K562 (cell line): ENCODE data around the gene RPL15. TPM values are rescaled to one million over a fixed set of nuclear protein-coding genes. Genes with fewer than 3 reads are reported as not detected.
"Not testable (repeated sequence)": the region's sequence is repeated elsewhere in the genome, so short reads cannot be mapped to it uniquely, and the experiment has no call there.

Experiments
- ATAC-seq: fragments of 200-7000 bp; cut with Tn5 transposase; 3 replicates; pipeline ENCODE4 v1.9.1; 2020; ENCODE audit warnings: moderate library complexity
- BruUV-seq: library from RNA; stranded (reverse); fragments of 400-500 nt; replicated peaks from 2 replicates; lab custom pipeline; 2021; lab: Mats Ljungman, UMichigan
- CTCF ChIA-PET: fragments of 300-600 bp; formaldehyde crosslinking; extraction: SDS; loops from one replicate; lab custom pipeline; 2021; ENCODE audit warnings: low intra/inter-chr PET ratio; lab: Yijun Ruan, JAX
- POLR2A ChIA-PET: fragments of 300-600, 350-650 bp; sonication (Branson Sonifier 250); formaldehyde crosslinking; extraction: SDS; loops from one replicate; lab custom pipeline; 2021; ENCODE audit warnings: antibody characterized with exemption, inconsistent platforms; lab: Yijun Ruan, JAX
- DNase-seq, 4 experiments: peaks; one replicate each; pipeline versions ENCODE4 v3.0.0 to v3.0.0-alpha.2; 2011 to 2018; ENCODE audit warnings: low spot score in 3 of 4, mixed read lengths in 3 of 4; ENCODE audit errors: extremely low read depth in 1 of 4
- FAIRE-seq: peaks from 2 replicates; lab custom pipeline; 2011; peaks lifted over from hg19 to GRCh38; lab: Jason Lieb, UNC
- H2AFZ ChIP-seq: 2 replicates; pipeline ENCODE4 v1.6.0; 2011; ENCODE audit warnings: low read depth, low read length, control low read depth, inconsistent platforms
- H3K27ac ChIP-seq: fragments of 200-600 bp; 3 replicates; pipeline ENCODE4 v1.8.0; 2011; ENCODE audit warnings: low read depth, mild to moderate bottlenecking, control low read depth, inconsistent platforms, low read length, moderate library complexity, mixed read lengths; ENCODE audit errors: extremely low read depth
- H3K27me3 ChIP-seq, 2 experiments: fragments of 300-600 bp in 1 of 2; 2 replicates in 1 of 2; 3 replicates in 1 of 2; pipeline versions ENCODE4 v1.6.0 to v1.8.0; 2011; ENCODE audit warnings: inconsistent platforms in 2 of 2, low read length in 2 of 2, mild to moderate bottlenecking in 1 of 2, mixed read lengths in 1 of 2, moderate library complexity in 1 of 2; ENCODE audit not compliant: control insufficient read depth in 2 of 2, insufficient read depth in 2 of 2
- H3K36me3 ChIP-seq: fragments of 300-600 bp; 3 replicates; pipeline ENCODE4 v1.8.0; 2011; ENCODE audit warnings: mild to moderate bottlenecking, low read length, inconsistent platforms; ENCODE audit not compliant: control insufficient read depth, insufficient read depth
- H3K4me1 ChIP-seq, 2 experiments: fragments of 200-600 bp in 1 of 2; replicated peaks in 1 of 2; 2 replicates in 1 of 2; 3 replicates in 1 of 2; pipeline versions ENCODE4 v1.5.1 to v1.8.0; 2011; ENCODE audit warnings: inconsistent platforms in 2 of 2, low read length in 2 of 2, mild to moderate bottlenecking in 1 of 2, mixed read lengths in 1 of 2, moderate library complexity in 1 of 2; ENCODE audit not compliant: control insufficient read depth in 2 of 2, insufficient read depth in 2 of 2
- H3K4me2 ChIP-seq: 2 replicates; pipeline ENCODE4 v1.6.1; 2011; ENCODE audit warnings: low read length, control low read depth, inconsistent platforms, mixed read lengths; ENCODE audit not compliant: insufficient read depth
- H3K4me3 ChIP-seq: fragments of 200-600 bp; sonication (generic), shearing (Covaris generic); 2 replicates; pipeline ENCODE4 v1.5.1; 2016; ENCODE audit warnings: control low read depth, inconsistent platforms
- H3K79me2 ChIP-seq: fragments of 200-600 bp; 3 replicates; pipeline ENCODE4 v1.8.0; 2011; ENCODE audit warnings: low read length, inconsistent platforms; ENCODE audit not compliant: control insufficient read depth, insufficient read depth
- H3K9ac ChIP-seq, 2 experiments: 2 replicates each; pipeline versions ENCODE4 v1.6.0 to v1.6.1; 2011; ENCODE audit warnings: low read depth in 2 of 2, low read length in 2 of 2, control low read depth in 1 of 2, inconsistent platforms in 1 of 2, mild to moderate bottlenecking in 1 of 2, mixed read lengths in 1 of 2; ENCODE audit not compliant: insufficient read depth in 1 of 2
- H3K9me1 ChIP-seq: one replicate; pipeline ENCODE4 v1.6.0; 2011; ENCODE audit warnings: inconsistent platforms, mild to moderate bottlenecking, low read length, moderate library complexity; ENCODE audit not compliant: control insufficient read depth, insufficient read depth
- H3K9me3 ChIP-seq: replicated peaks from 2 replicates; pipeline ENCODE4 v1.5.1; 2011; ENCODE audit warnings: low read depth, low read length, inconsistent platforms; ENCODE audit not compliant: control insufficient read depth, insufficient read depth
- H4K20me1 ChIP-seq: replicated peaks from 2 replicates; pipeline ENCODE4 v1.6.1; 2011; ENCODE audit warnings: low read length, inconsistent platforms, mixed read lengths; ENCODE audit not compliant: control insufficient read depth, insufficient read depth
- ARID4B ChIP-seq: sonication (generic); formaldehyde crosslinking; IDR thresholded peaks from 2 replicates; pipeline ENCODE4 v1.8.0; 2022; ENCODE audit warnings: mild to moderate bottlenecking, missing genetic modification reagents
- CEBPG ChIP-seq, 3 experiments: fragments of 200-800 bp in 1 of 3; sonication (Bioruptor generic) in 1 of 3; sonication (generic) in 1 of 3; formaldehyde crosslinking in 1 of 3; IDR thresholded peaks in 2 of 3; conservative IDR thresholded peaks in 1 of 3; 2 replicates each; pipeline versions ENCODE4 v1.6.1 to v1.8.0; 2016 to 2022; ENCODE audit warnings: missing compliant biosample characterization in 2 of 3, missing genetic modification characterization in 2 of 3, mild to moderate bottlenecking in 1 of 3, missing genetic modification reagents in 1 of 3
- CHD1 ChIP-seq: fragments of 200-600 bp; sonication (generic); IDR thresholded peaks from one replicate; pipeline ENCODE4 v1.6.1; 2012; ENCODE audit warnings: mild to moderate bottlenecking, moderate library complexity, low read length, inconsistent platforms
- CHD2 ChIP-seq: IDR thresholded peaks from 2 replicates; pipeline ENCODE4 v1.6.1; 2011; ENCODE audit warnings: low read depth, low read length
- EGR1 ChIP-seq: fragments of 450-650 bp; conservative IDR thresholded peaks from 2 replicates; pipeline ENCODE4 v1.6.1; 2017; ENCODE audit warnings: mild to moderate bottlenecking
- ELF2 ChIP-seq: fragments of 250-450 bp; sonication (Bioruptor Pico); IDR thresholded peaks from 2 replicates; pipeline ENCODE4 v1.5.0; 2021; ENCODE audit warnings: mild to moderate bottlenecking
- EP300 ChIP-seq: IDR thresholded peaks from 2 replicates; pipeline ENCODE4 v1.6.1; 2012; ENCODE audit warnings: low read length, improper control_type of control experiment
- ETV1 ChIP-seq: fragments of 450-650 bp; conservative IDR thresholded peaks from 2 replicates; pipeline ENCODE4 v1.6.1; 2016; ENCODE audit warnings: missing genetic modification characterization, control low read depth, low read depth, missing compliant biosample characterization
- HCFC1 ChIP-seq: IDR thresholded peaks from 2 replicates; pipeline ENCODE4 v1.6.1; 2012; ENCODE audit warnings: low read depth, low read length, improper control_type of control experiment
- PHB ChIP-seq: fragments of 250-450 bp; sonication (Bioruptor Pico); IDR thresholded peaks from 2 replicates; pipeline ENCODE4 v1.5.0; 2021
- RAD21 ChIP-seq, 2 experiments: fragments of 250-450 bp in 1 of 2; fragments of 450-650 bp in 1 of 2; sonication (Bioruptor Pico) in 1 of 2; formaldehyde crosslinking in 1 of 2; IDR thresholded peaks in 1 of 2; conservative IDR thresholded peaks in 1 of 2; 2 replicates each; pipeline versions ENCODE4 v1.4.0 to v1.8.0; 2020 to 2022; ENCODE audit warnings: mild to moderate bottlenecking in 2 of 2, moderate library complexity in 1 of 2
- SMAD3 ChIP-seq: fragments of 450-650 bp; formaldehyde crosslinking; conservative IDR thresholded peaks from 2 replicates; pipeline ENCODE4 v1.4.0; 2020; ENCODE audit warnings: mild to moderate bottlenecking
- XRCC5 ChIP-seq: fragments of 200-400 bp; formaldehyde crosslinking; IDR thresholded peaks from 2 replicates; pipeline ENCODE4 v1.6.1; 2017; ENCODE audit warnings: low read depth, mild to moderate bottlenecking, low read length
- YY1 ChIP-seq, 3 experiments: IDR thresholded peaks; 2 replicates each; pipeline ENCODE4 v1.6.1; 2011; ENCODE audit warnings: low read length in 2 of 3, mild to moderate bottlenecking in 2 of 3, moderate library complexity in 2 of 3, borderline replicate concordance in 1 of 3, control low read depth in 1 of 3, low read depth in 1 of 3; ENCODE audit not compliant: insufficient read depth in 3 of 3, insufficient replicate concordance in 2 of 3, control insufficient read depth in 1 of 3, insufficient read length in 1 of 3; ENCODE audit errors: extremely low read depth in 1 of 3
- ZC3H11A ChIP-seq: IDR thresholded peaks from 2 replicates; pipeline ENCODE4 v1.6.1; 2012; ENCODE audit warnings: low read depth, low read length, improper control_type of control experiment
- WGBS: fragments of 100-300 bp; shearing (Covaris generic); methylation state at CpG from one replicate; pipeline ENCODE4 v1.1.6; 2016; ENCODE audit warnings: low coverage, mixed read lengths; ENCODE audit not compliant: insufficient coverage; ENCODE audit errors: missing lambda C conversion rate; 5-methylcytosine and 5-hydroxymethylcytosine counted together
- in situ Hi-C: fragments of 300-500 bp; cut with MboI; formaldehyde crosslinking; loops from 4 replicates; pipeline ENCODE4 v1.15.0; 2018; ENCODE audit warnings: inconsistent platforms, mixed read lengths
- intact Hi-C: fragments of 100-400 bp; cut with micrococcal nuclease; formaldehyde crosslinking; loops from 2 replicates; pipeline ENCODE4 v1.14.2; 2022
- polyA plus RNA-seq, 8 experiments: library from polyadenylated mRNA; depleted of rRNA in 4 of 8; stranded (reverse) in 5 of 8; unstranded in 3 of 8; fragments of >200 nt; fragmentation: Nextera tagmentation in 2 of 8; fragmentation: Illumina TruSeq in 1 of 8; extraction: Ambion mirVana in 2 of 8; extraction: Trizol in 1 of 8; gene quantifications; 2 replicates each; pipeline versions ENCODE4 v1.2.1 to v1.2.3, GENCODE V29; 2011 to 2014; ENCODE audit warnings: inconsistent platforms in 1 of 8, missing spikeins in 1 of 8
- total RNA-seq, 7 experiments: library from RNA; depleted of rRNA in 6 of 7; stranded (reverse); fragments of >200 nt in 6 of 7; fragmentation: Illumina TruSeq in 2 of 7; extraction: Trizol in 2 of 7; gene quantifications; 2 replicates each; pipeline versions ENCODE4 v1.2.1 to v1.2.3, GENCODE V29; 2011 to 2021; ENCODE audit warnings: low replicate concordance in 1 of 7

RPL15 gene
- total and polyA plus RNA-seq, 9 of the 15 experiments (the other 6 are each of a cell fraction or from before 2014, with no cell fraction given): 2,393 to 8,850 (median 3,928) TPM

GRCh38 chr3:23917679-23918303, 859 bp downstream of the RPL15 start:
- H3K9me1 ChIP-seq; BruUV-seq; H3K27me3 ChIP-seq; FAIRE-seq; H3K9me3 ChIP-seq; in situ Hi-C loops; CTCF ChIA-PET; TF ChIP-seq CEBPG (tag; conservative IDR thresholded peaks at IDR 0.05 in 1 of 2, IDR thresholded peaks at IDR 0.05 in 1 of 2): not testable (repeated sequence)
- Histone ChIP-seq H3K36me3 (peaks cover 43% of the 10 kb centered on the region), H3K79me2 (peaks cover 60% of the 10 kb centered on the region), H3K9ac (peak overlapping the region; percentile 97 to 99), H2AFZ (peak overlapping the region; percentile 96; the same call in 1 of the 2 replicates), H3K4me1 (peaks cover 6 to 19% of the 10 kb centered on the region in 2 experiments), H4K20me1 (peaks cover 22% of the 10 kb centered on the region), H3K4me3 (peak overlapping the region; percentile 73), H3K27ac (peak overlapping the region; percentile 91), H3K4me2 (peak overlapping the region; percentile 91)
- peak in 2 of 4 experiments; percentile 76 to 82 for DNase-seq
- POLR2A ChIA-PET: interaction anchor here (0.6 to 7.1 kb wide), 25 partner anchors 11 to 1870 kb away, joined by 3 to 165 read pairs (median 5); no protein-coding TSS in a partner anchor
- under 1% methylated on average over 19 of the region's 21 CpGs for WGBS
- intact Hi-C loops: loop anchor here (1.0 to 10.0 kb wide), 3 partner anchors 28 to 577 kb away; partner anchors contain the start of genes NR1D2 and THRB
- peak; percentile 60 for ATAC-seq
- TF ChIP-seq CHD2 (peak; percentile 67; the same call in 1 of the 2 replicates), YY1 (IDR thresholded peaks at IDR 0.05; ENCODE audit: borderline replicate concordance in 1 of 3, control insufficient read depth in 1 of 3, extremely low read depth in 1 of 3, insufficient read depth in 3 of 3, insufficient read length in 1 of 3, insufficient replicate concordance in 2 of 3, low read depth in 1 of 3, low read length in 2 of 3) (peak in 1 of 3 experiments; percentile 82), HCFC1 (0 out of 2 replicates have a peak, but pooled peaks have one; percentile 25), SMAD3 (CRISPR knock-in tag) (0 out of 2 replicates have a peak, but pooled peaks have one; percentile 20), CHD1 (peak; percentile 81), ARID4B (CRISPR knock-in tag) (0 out of 2 replicates have a peak, but pooled peaks have one; percentile 12), XRCC5 (0 out of 2 replicates have a peak, but pooled peaks have one; percentile 20), RAD21 (CRISPR knock-in tag; conservative IDR thresholded peaks at IDR 0.05 in 1 of 2, IDR thresholded peaks at IDR 0.05 in 1 of 2) (0 out of 4 replicates have a peak, but pooled peaks of 1 of the 2 experiments have one; percentile 1), ZC3H11A (0 out of 2 replicates have a peak, but pooled peaks have one; percentile 29), PHB (CRISPR knock-in tag) (peak; percentile 9; the same call in 1 of the 2 replicates), ETV1 (tag) (peak; percentile 42; the same call in 1 of the 2 replicates), CEBPG (CRISPR knock-in tag; IDR thresholded peaks at IDR 0.05) (0 out of 2 replicates have a peak, but pooled peaks have one; percentile 16), ELF2 (CRISPR knock-in tag) (peak; percentile 4; the same call in 1 of the 2 replicates), EGR1 (peak; percentile 62; the same call in 1 of the 2 replicates), EP300 (0 out of 2 replicates have a peak, but pooled peaks have one; percentile 40)
